Neural cell (in vitro differentiated cells): ENCODE measurements around the gene PLEKHA4. TPM values are rescaled to one million over a fixed set of nuclear protein-coding genes. Genes with fewer than 3 reads are reported as not detected.

Source experiments
- H2AFZ ChIP-seq: fragments of 200-600, 300-800 bp; sonication (generic), shearing (Covaris generic); 2 replicates; pipeline ENCODE4 v1.6.0; 2014; ENCODE audit warnings: low read depth, mild to moderate bottlenecking, antibody characterized with exemption, low read length, moderate library complexity
- H3F3A ChIP-seq: fragments of 200-600 bp; shearing (Covaris generic); 2 replicates; pipeline ENCODE4 v1.6.1; 2016; ENCODE audit warnings: mild to moderate bottlenecking, moderate library complexity, mixed read lengths, antibody characterized with exemption, low read length; ENCODE audit not compliant: insufficient read depth, poor library complexity, severe bottlenecking
- H3K27ac ChIP-seq: fragments of 200-600, 300-800 bp; sonication (generic), shearing (Covaris generic); 2 replicates; pipeline ENCODE4 v1.5.1; 2014; ENCODE audit warnings: mild to moderate bottlenecking, low read length, moderate library complexity
- H3K27me3 ChIP-seq: fragments of 300-800, 200-600 bp; sonication (generic), shearing (Covaris generic); 2 replicates; pipeline ENCODE4 v1.6.0; 2014; ENCODE audit warnings: mild to moderate bottlenecking, low read depth, low read length, moderate library complexity; ENCODE audit not compliant: insufficient read depth
- H3K36me3 ChIP-seq: fragments of 300-800, 200-600 bp; sonication (generic), shearing (Covaris generic); 2 replicates; pipeline ENCODE4 v1.5.1; 2014; ENCODE audit warnings: mild to moderate bottlenecking, antibody characterized with exemption, low read length, moderate library complexity; ENCODE audit not compliant: insufficient read depth
- H3K4me2 ChIP-seq: fragments of 300-800, 200-600 bp; sonication (generic), shearing (Covaris generic); 2 replicates; pipeline ENCODE4 v1.6.0; 2014; ENCODE audit warnings: mild to moderate bottlenecking, low read length
- H3K4me3 ChIP-seq: fragments of 300-800, 200-600 bp; sonication (generic), shearing (Covaris generic); 2 replicates; pipeline ENCODE4 v1.5.1; 2014; ENCODE audit warnings: mild to moderate bottlenecking, low read length, moderate library complexity
- H3K79me2 ChIP-seq: fragments of 200-600 bp; shearing (Covaris generic); replicated peaks from 2 replicates; pipeline ENCODE4 v1.6.0; 2014; ENCODE audit warnings: mild to moderate bottlenecking, low read length, moderate library complexity; ENCODE audit not compliant: insufficient read depth
- H3K9ac ChIP-seq: fragments of 300-800, 200-600 bp; sonication (generic), shearing (Covaris generic); 2 replicates; pipeline ENCODE4 v1.6.1; 2016; ENCODE audit warnings: mild to moderate bottlenecking, low read length, mixed read lengths
- H3K9me2 ChIP-seq: fragments of 200-600 bp; shearing (Covaris generic); 2 replicates; pipeline ENCODE4 v1.6.1; 2016; ENCODE audit warnings: mild to moderate bottlenecking, low read length, mixed read lengths; ENCODE audit not compliant: insufficient read depth
- H3K9me3 ChIP-seq: fragments of 200-600, 300-800 bp; sonication (generic), shearing (Covaris generic); 2 replicates; pipeline ENCODE4 v1.6.1; 2016; ENCODE audit warnings: mild to moderate bottlenecking, mixed run types, low read length, moderate library complexity, mixed read lengths
- H4K20me1 ChIP-seq: fragments of 200-600 bp; shearing (Covaris generic); 2 replicates; pipeline ENCODE4 v1.6.1; 2016; ENCODE audit warnings: mild to moderate bottlenecking, mixed run types; ENCODE audit not compliant: insufficient read depth
- CTCF ChIP-seq: fragments of 450-650 bp; IDR thresholded peaks from 2 replicates; pipeline ENCODE4 v1.5.1; 2014; ENCODE audit warnings: antibody characterized with exemption, mild to moderate bottlenecking, moderate library complexity; ENCODE audit not compliant: poor library complexity, severe bottlenecking
- EP300 ChIP-seq: fragments of 450-650 bp; conservative IDR thresholded peaks from 2 replicates; pipeline ENCODE4 v1.6.1; 2014; ENCODE audit warnings: antibody characterized with exemption, mild to moderate bottlenecking, moderate library complexity; ENCODE audit not compliant: poor library complexity, severe bottlenecking
- EZH2 ChIP-seq: fragments of 200-600, 300-800 bp; shearing (Covaris generic), sonication (generic); IDR thresholded peaks from 2 replicates; pipeline ENCODE4 v1.6.1; 2014; ENCODE audit warnings: antibody characterized with exemption, low read length, borderline replicate concordance, mild to moderate bottlenecking; ENCODE audit not compliant: insufficient read depth, poor library complexity, severe bottlenecking
- MXI1 ChIP-seq: fragments of 450-650 bp; conservative IDR thresholded peaks from 2 replicates; pipeline ENCODE4 v1.6.1; 2014; ENCODE audit warnings: antibody characterized with exemption, mild to moderate bottlenecking; ENCODE audit not compliant: poor library complexity, severe bottlenecking
- POLR2AphosphoS5 ChIP-seq: IDR thresholded peaks from 2 replicates; pipeline ENCODE4 v1.6.1; 2012
- RAD21 ChIP-seq: fragments of 450-650 bp; conservative IDR thresholded peaks from 2 replicates; pipeline ENCODE4 v1.6.1; 2014; ENCODE audit warnings: antibody characterized with exemption, mild to moderate bottlenecking, moderate library complexity
- REST ChIP-seq: IDR thresholded peaks from 2 replicates; pipeline ENCODE4 v1.6.1; 2012; ENCODE audit warnings: borderline replicate concordance
- SMC3 ChIP-seq: fragments of 450-650 bp; conservative IDR thresholded peaks from 2 replicates; pipeline ENCODE4 v1.6.1; 2014; ENCODE audit warnings: antibody characterized with exemption, mild to moderate bottlenecking, moderate library complexity; ENCODE audit not compliant: poor library complexity
- TAF1 ChIP-seq: IDR thresholded peaks from 2 replicates; pipeline ENCODE4 v1.6.1; 2012; ENCODE audit warnings: low read depth
- polyA plus RNA-seq: library from polyadenylated mRNA; depleted of rRNA; stranded (reverse); fragments of >200 nt; gene quantifications from 2 replicates; pipeline ENCODE4 v1.2.3, GENCODE V29; 2014

The PLEKHA4 gene
- polyA plus RNA-seq, 1 donor from 2014 or later, result not detected

GRCh38 chr19:48862827-48863226, 5.6 kb downstream of the PLEKHA4 start:
- no peak for TF ChIP-seq TAF1
- TF ChIP-seq SMC3, result no peak
- no peak for TF ChIP-seq MXI1
- TF ChIP-seq POLR2AphosphoS5, result no peak
- TF ChIP-seq EZH2, result no peak
- no peak for TF ChIP-seq RAD21
- TF ChIP-seq EP300, result no peak
- TF ChIP-seq REST, result no peak
- TF ChIP-seq CTCF, result no peak
- Histone ChIP-seq H3K4me2 (no peak overlapping the region), H3K9me2 (no peaks in the 10 kb centered on the region), H3K9me3 (no peaks in the 10 kb centered on the region), H3K79me2 (no peaks in the 10 kb centered on the region), H2AFZ (no peak overlapping the region), H3K4me3 (no peak overlapping the region), H3K36me3 (no peaks in the 10 kb centered on the region), H3F3A (no peaks in the 10 kb centered on the region), H3K27ac (no peak overlapping the region), H3K9ac (no peak overlapping the region), H3K27me3 (no peaks in the 10 kb centered on the region), H4K20me1 (no peaks in the 10 kb centered on the region)

GRCh38 chr19:48861313-48861712, 7.1 kb downstream of the PLEKHA4 start:
- Histone ChIP-seq H3F3A (no peaks in the 10 kb centered on the region), H3K27me3 (no peaks in the 10 kb centered on the region), H3K36me3 (no peaks in the 10 kb centered on the region), H3K79me2 (no peaks in the 10 kb centered on the region), H3K9ac (no peak overlapping the region), H4K20me1 (no peaks in the 10 kb centered on the region), H3K27ac (no peak overlapping the region), H3K9me2 (no peaks in the 10 kb centered on the region), H3K4me2 (no peak overlapping the region), H3K4me3 (no peak overlapping the region), H2AFZ (no peak overlapping the region), H3K9me3 (no peaks in the 10 kb centered on the region)
- TF ChIP-seq REST (no peak), EZH2 (no peak), SMC3 (no peak), CTCF (no peak), POLR2AphosphoS5 (no peak), TAF1 (no peak), MXI1 (no peak), RAD21 (no peak), EP300 (no peak)
